A673 (cell line): Measurements from ENCODE around the gene MCM3AP.

Experiments used
- CTCF ChIP-seq: fragments of 300-800, 200-600 bp; sonication (generic); conservative IDR thresholded peaks from 2 replicates; pipeline ENCODE4 v1.5.1; 2017; ENCODE audit warnings: low read depth, mild to moderate bottlenecking, antibody characterized with exemption, low read length, moderate library complexity, mixed read lengths
- EZH2 ChIP-seq: fragments of 200-600 bp; sonication (generic); IDR thresholded peaks from 2 replicates; pipeline ENCODE4 v1.6.1; 2017; ENCODE audit warnings: borderline replicate concordance, low read depth, mild to moderate bottlenecking, mixed read lengths, antibody characterized with exemption, low read length; ENCODE audit not compliant: poor library complexity, severe bottlenecking

DNA sequence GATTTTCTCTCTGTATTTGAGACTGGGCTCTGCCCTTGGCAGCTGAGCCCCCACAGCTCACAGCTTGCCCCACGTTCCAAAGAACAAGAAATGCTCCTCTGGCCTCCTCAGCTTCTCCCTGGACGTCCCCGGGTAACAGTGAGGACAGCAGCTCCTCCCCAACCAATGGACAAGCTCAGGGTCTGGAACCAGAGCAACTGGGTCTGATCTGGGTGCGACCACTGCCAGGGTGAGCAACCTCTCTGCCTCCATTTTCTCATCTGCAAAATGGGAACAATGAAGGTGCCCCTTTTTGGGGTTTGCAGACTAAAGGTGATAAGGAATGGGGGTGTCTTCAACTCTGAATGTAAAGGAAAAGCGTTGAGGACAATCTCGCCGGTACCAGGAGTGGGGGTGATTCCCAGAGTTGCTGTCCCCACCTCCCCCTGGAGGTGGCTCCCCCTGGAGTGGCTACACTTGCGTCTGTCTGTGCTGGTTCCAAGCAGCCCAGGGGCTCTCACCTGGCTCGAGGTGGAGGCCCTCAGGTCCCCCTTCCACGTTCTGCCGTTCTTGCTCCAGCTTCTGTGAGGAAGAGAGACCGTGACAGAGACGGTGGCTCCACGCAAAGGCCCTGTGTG, 31.4 kb upstream of the MCM3AP start:
- no peak for TF ChIP-seq CTCF
- no peak for TF ChIP-seq EZH2
